ENCODE results near the gene SLC6A8. TPM values are rescaled to one million over a fixed set of nuclear protein-coding genes. Genes with fewer than 3 reads are reported as not detected.
"Not testable (repeated sequence)": the region's sequence is repeated elsewhere in the genome, so short reads cannot be mapped to it uniquely, and the experiment has no call there.

SLC6A8 gene
- total and polyA plus RNA-seq, 2 experiments from 2014 or later = 1.8 to 11.7 TPM

DNA sequence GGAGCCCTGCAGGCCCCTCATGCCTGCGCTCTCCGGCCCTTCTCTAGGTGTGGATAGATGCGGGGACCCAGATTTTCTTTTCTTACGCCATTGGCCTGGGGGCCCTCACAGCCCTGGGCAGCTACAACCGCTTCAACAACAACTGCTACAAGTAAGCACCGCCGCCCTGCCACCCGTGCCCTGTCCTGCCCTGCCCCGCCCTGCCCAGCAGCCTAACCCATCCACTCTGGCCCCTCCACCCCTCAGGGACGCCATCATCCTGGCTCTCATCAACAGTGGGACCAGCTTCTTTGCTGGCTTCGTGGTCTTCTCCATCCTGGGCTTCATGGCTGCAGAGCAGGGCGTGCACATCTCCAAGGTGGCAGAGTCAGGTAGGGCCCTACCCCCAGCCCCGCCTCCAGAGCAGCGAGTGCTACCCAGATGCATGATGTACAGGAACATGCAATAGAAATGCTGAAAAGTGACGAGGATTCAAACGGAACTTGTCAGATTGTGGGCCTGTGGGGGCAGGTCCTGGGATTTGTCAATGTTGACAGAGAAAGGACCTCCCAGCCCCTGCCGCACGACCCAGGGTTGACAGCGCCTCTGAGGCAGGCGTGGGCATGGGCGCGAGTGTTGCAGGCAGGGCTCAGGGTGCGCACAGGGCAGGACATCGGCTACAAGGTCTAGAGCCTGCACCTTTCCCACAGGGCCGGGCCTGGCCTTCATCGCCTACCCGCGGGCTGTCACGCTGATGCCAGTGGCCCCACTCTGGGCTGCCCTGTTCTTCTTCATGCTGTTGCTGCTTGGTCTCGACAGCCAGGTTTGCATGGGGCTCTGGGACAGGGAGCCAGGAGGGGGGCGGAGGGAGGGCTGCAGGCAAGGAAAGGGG is 5.7 kb downstream of the SLC6A8 start:
- Histone ChIP-seq H3K27ac (no peak overlapping the region), H3K4me3 (no peak overlapping the region), H3K27me3 (replicated peaks; ENCODE audit: insufficient read depth) (no peaks in the 10 kb centered on the region), H3K79me2 (ENCODE audit: insufficient read depth) (no peaks in the 10 kb centered on the region), H3K9ac (no peak overlapping the region), H3K9me3 (ENCODE audit: low read depth) (no peaks in the 10 kb centered on the region), H4K20me1 (ENCODE audit: insufficient read depth) (no peaks in the 10 kb centered on the region), H3K4me1 (ENCODE audit: insufficient read depth) (no peaks in the 10 kb centered on the region), H3K36me3 (ENCODE audit: low read depth) (no peaks in the 10 kb centered on the region), H3F3A (ENCODE audit: insufficient read depth) (no peaks in the 10 kb centered on the region), H2AFZ (no peak overlapping the region), H3K9me2 (ENCODE audit: insufficient read depth) (no peaks in the 10 kb centered on the region), H3K4me2 (ENCODE audit: unreplicated experiment) (no peak overlapping the region)
- WGBS, 2 experiments (ENCODE audit: low coverage in 1 of 2, low lambda C conversion rate in 2 of 2, missing lambda C conversion rate in 2 of 2) = 96 to 97% methylated on average over 11 to 30 of the region's 31 CpGs
- DNase-seq = no peak
- in situ Hi-C loops (cut with MboI) = no loop called here
- TF ChIP-seq EZH2 (IDR thresholded peaks at IDR 0.05; ENCODE audit: insufficient read depth, poor library complexity, severe bottlenecking) (no peak), EZH2phosphoT487 (IDR thresholded peaks at IDR 0.05; ENCODE audit: insufficient read depth, low read depth) (no peak)

DNA sequence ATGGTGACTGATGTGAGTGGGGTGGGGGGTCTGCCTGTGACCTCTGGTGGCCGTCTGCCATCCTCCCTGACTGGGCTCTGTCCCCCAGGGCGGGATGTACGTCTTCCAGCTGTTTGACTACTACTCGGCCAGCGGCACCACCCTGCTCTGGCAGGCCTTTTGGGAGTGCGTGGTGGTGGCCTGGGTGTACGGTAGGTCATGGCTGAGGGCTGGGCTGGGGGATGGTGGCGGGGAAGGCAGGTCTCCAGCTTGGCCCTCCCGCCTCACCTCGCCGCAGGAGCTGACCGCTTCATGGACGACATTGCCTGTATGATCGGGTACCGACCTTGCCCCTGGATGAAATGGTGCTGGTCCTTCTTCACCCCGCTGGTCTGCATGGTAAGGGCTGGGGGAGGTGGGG is 6.5 kb downstream of the SLC6A8 start:
- DNase-seq; H3K4me3 ChIP-seq; H3K4me2 ChIP-seq (ENCODE audit: unreplicated experiment); H3K4me1 ChIP-seq (ENCODE audit: insufficient read depth); H3K27me3 ChIP-seq (replicated peaks; ENCODE audit: insufficient read depth); H3K9ac ChIP-seq; H3K9me3 ChIP-seq (ENCODE audit: low read depth); H2AFZ ChIP-seq; H3K27ac ChIP-seq; in situ Hi-C loops (cut with MboI); H4K20me1 ChIP-seq (ENCODE audit: insufficient read depth); H3K79me2 ChIP-seq (ENCODE audit: insufficient read depth); H3K9me2 ChIP-seq (ENCODE audit: insufficient read depth); H3F3A ChIP-seq (ENCODE audit: insufficient read depth); H3K36me3 ChIP-seq (ENCODE audit: low read depth): not testable (repeated sequence)
- WGBS, 2 experiments (ENCODE audit: low coverage in 1 of 2, low lambda C conversion rate in 2 of 2, missing lambda C conversion rate in 2 of 2) = 100% methylated on average over 8 of the region's 16 CpGs; no CpG with 5 or more reads in 1 of the 2 experiments

DNA sequence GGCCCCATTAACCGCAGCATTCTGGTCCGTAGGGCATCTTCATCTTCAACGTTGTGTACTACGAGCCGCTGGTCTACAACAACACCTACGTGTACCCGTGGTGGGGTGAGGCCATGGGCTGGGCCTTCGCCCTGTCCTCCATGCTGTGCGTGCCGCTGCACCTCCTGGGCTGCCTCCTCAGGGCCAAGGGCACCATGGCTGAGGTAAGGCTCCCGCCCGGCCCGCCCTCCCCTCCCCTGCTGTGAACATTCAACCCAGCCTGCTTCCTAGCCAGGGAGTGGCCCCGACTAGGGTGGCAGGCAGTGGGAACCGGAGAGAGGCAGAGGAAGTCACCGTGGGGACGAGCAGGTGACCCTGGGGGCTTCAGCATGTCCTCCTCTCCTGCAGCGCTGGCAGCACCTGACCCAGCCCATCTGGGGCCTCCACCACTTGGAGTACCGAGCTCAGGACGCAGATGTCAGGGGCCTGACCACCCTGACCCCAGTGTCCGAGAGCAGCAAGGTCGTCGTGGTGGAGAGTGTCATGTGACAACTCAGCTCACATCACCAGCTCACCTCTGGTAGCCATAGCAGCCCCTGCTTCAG is 7.1 kb downstream of the SLC6A8 start:
- in situ Hi-C loops (cut with MboI) = no loop called here
- no peak overlapping the region for H3K27ac ChIP-seq
- no peaks in the 10 kb centered on the region for H3K79me2 ChIP-seq (ENCODE audit: insufficient read depth)
- no peak for DNase-seq
- no peaks in the 10 kb centered on the region for H3K36me3 ChIP-seq (ENCODE audit: low read depth)
- H3K9me2 ChIP-seq (ENCODE audit: insufficient read depth) = no peaks in the 10 kb centered on the region
- no peaks in the 10 kb centered on the region for H3K4me1 ChIP-seq (ENCODE audit: insufficient read depth)
- H3K4me3 ChIP-seq = no peak overlapping the region
- H2AFZ ChIP-seq = no peak overlapping the region
- H3K27me3 ChIP-seq (replicated peaks; ENCODE audit: insufficient read depth) = no peaks in the 10 kb centered on the region
- H3K9ac ChIP-seq = no peak overlapping the region
- TF ChIP-seq EZH2phosphoT487 (IDR thresholded peaks at IDR 0.05; ENCODE audit: insufficient read depth, low read depth) = no peak
- no peak for TF ChIP-seq EZH2 (IDR thresholded peaks at IDR 0.05; ENCODE audit: insufficient read depth, poor library complexity, severe bottlenecking)
- H3K9me3 ChIP-seq (ENCODE audit: low read depth) = no peaks in the 10 kb centered on the region
- H3K4me2 ChIP-seq (ENCODE audit: unreplicated experiment) = no peak overlapping the region
- H4K20me1 ChIP-seq (ENCODE audit: insufficient read depth) = no peaks in the 10 kb centered on the region
- no peaks in the 10 kb centered on the region for H3F3A ChIP-seq (ENCODE audit: insufficient read depth)
- 82 to 84% methylated on average over 5 to 15 of the region's 23 CpGs for WGBS, 2 experiments (ENCODE audit: low coverage in 1 of 2, low lambda C conversion rate in 2 of 2, missing lambda C conversion rate in 2 of 2)

DNA sequence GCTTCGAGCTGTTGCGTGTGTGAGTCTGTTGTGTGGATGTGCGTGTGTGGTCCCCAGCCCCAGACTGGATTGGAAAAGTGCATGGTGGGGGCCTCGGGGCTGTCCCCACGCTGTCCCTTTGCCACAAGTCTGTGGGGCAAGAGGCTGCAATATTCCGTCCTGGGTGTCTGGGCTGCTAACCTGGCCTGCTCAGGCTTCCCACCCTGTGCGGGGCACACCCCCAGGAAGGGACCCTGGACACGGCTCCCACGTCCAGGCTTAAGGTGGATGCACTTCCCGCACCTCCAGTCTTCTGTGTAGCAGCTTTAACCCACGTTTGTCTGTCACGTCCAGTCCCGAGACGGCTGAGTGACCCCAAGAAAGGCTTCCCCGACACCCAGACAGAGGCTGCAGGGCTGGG is 8.4 kb downstream of the SLC6A8 start:
- Histone ChIP-seq H3K27ac (no peak overlapping the region), H3K79me2 (ENCODE audit: insufficient read depth) (no peaks in the 10 kb centered on the region), H3K9me3 (ENCODE audit: low read depth) (no peaks in the 10 kb centered on the region), H2AFZ (no peak overlapping the region), H3F3A (ENCODE audit: insufficient read depth) (no peaks in the 10 kb centered on the region), H3K9ac (no peak overlapping the region), H4K20me1 (ENCODE audit: insufficient read depth) (no peaks in the 10 kb centered on the region), H3K4me3 (no peak overlapping the region), H3K9me2 (ENCODE audit: insufficient read depth) (no peaks in the 10 kb centered on the region), H3K4me1 (ENCODE audit: insufficient read depth) (no peaks in the 10 kb centered on the region), H3K4me2 (ENCODE audit: unreplicated experiment) (no peak overlapping the region), H3K27me3 (replicated peaks; ENCODE audit: insufficient read depth) (no peaks in the 10 kb centered on the region), H3K36me3 (ENCODE audit: low read depth) (no peaks in the 10 kb centered on the region)
- DNase-seq = no peak
- TF ChIP-seq EZH2 (IDR thresholded peaks at IDR 0.05; ENCODE audit: insufficient read depth, poor library complexity, severe bottlenecking) = no peak
- TF ChIP-seq EZH2phosphoT487 (IDR thresholded peaks at IDR 0.05; ENCODE audit: insufficient read depth, low read depth) = no peak
- in situ Hi-C loops (cut with MboI) = no loop called here
- WGBS, 2 experiments (ENCODE audit: low coverage in 1 of 2, low lambda C conversion rate in 2 of 2, missing lambda C conversion rate in 2 of 2) = 86 to 89% methylated on average over 4 to 11 of the region's 15 CpGs

DNA sequence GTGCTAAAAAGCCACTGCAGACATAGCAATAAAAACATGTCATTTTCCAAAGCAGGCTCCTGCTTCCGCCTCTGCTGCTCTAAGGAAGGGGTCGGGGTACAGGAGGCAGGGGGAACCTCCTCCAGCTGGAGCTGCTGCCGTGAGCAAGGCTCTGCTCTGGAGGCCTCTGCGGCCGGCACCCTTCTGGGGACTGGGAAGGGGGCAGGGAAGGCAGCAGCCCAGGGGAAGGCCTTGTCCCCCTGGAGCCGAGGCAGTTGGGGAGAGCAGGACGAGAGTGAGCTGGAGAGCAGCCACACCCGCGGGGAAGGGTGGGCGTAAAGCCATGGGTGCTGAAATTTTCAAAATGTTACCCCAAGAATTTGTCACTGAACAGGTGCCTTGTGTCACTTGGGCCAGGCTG is 8.8 kb downstream of the SLC6A8 start:
- not testable (repeated sequence) for DNase-seq; H3K27me3 ChIP-seq (replicated peaks; ENCODE audit: insufficient read depth)
- 61 to 100% methylated on average over 3 to 8 of the region's 10 CpGs for WGBS, 2 experiments (ENCODE audit: low coverage in 1 of 2, low lambda C conversion rate in 2 of 2, missing lambda C conversion rate in 2 of 2)

DNA sequence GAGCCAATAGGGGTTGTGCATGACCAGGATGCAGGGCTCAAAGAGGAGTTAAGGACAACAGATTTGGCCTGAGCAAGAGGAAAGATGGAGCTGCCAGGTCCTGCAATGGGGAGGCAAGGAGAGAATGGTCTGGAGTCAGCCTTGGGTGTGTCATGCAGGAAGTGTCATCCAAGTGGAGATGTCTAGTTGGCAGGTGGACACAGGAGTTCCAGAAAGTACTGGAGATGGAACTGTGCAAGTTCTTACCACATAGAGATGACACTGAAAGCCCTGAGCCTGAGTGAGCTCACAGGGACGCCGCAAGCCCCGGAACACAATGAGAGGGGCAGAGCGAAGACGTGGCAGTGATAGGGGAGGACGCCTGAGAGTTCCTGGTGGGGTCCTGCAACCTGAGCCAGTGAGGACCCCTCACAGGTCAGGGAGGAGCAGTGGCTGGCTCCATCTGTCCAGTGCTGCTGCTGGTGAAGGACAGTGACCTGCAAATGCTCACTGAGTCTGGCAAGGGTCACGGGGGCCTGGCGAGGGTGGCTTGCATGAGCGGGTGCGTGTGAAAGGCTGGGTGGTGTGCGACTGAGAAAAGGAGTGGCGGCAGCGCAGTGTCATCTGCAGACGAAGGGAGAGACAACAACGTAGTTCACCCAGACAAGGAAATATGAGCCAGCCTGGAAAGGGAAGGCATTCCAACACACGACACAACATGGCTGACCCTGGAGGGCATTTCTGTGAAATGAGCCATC is 9.4 kb downstream of the SLC6A8 start:
- DNase-seq; H3K36me3 ChIP-seq (ENCODE audit: low read depth); H3K9me3 ChIP-seq (ENCODE audit: low read depth); in situ Hi-C loops (cut with MboI); H3K4me3 ChIP-seq; H3K79me2 ChIP-seq (ENCODE audit: insufficient read depth); H3K4me2 ChIP-seq (ENCODE audit: unreplicated experiment); H3K27ac ChIP-seq; H4K20me1 ChIP-seq (ENCODE audit: insufficient read depth); H3K27me3 ChIP-seq (replicated peaks; ENCODE audit: insufficient read depth); H3K9me2 ChIP-seq (ENCODE audit: insufficient read depth); H3K4me1 ChIP-seq (ENCODE audit: insufficient read depth); H2AFZ ChIP-seq; H3K9ac ChIP-seq; H3F3A ChIP-seq (ENCODE audit: insufficient read depth): not testable (repeated sequence)
- WGBS, 2 experiments (ENCODE audit: low coverage in 1 of 2, low lambda C conversion rate in 2 of 2, missing lambda C conversion rate in 2 of 2) = 85 to 87% methylated on average over 9 to 16 of the region's 16 CpGs

More for the DNA sequence above, 8.8 kb downstream of the SLC6A8 start:
- H3K4me2 ChIP-seq (ENCODE audit: unreplicated experiment); H2AFZ ChIP-seq; H3F3A ChIP-seq (ENCODE audit: insufficient read depth); H3K4me1 ChIP-seq (ENCODE audit: insufficient read depth); H3K9me3 ChIP-seq (ENCODE audit: low read depth); H3K36me3 ChIP-seq (ENCODE audit: low read depth); H4K20me1 ChIP-seq (ENCODE audit: insufficient read depth); H3K9me2 ChIP-seq (ENCODE audit: insufficient read depth); H3K9ac ChIP-seq; H3K4me3 ChIP-seq; H3K27ac ChIP-seq; in situ Hi-C loops (cut with MboI); H3K79me2 ChIP-seq (ENCODE audit: insufficient read depth): not testable (repeated sequence)
